ENCODE results near the gene ANK3. TPM values are rescaled to one million over a fixed set of nuclear protein-coding genes. Genes with fewer than 3 reads are reported as not detected.
A peak's percentile ranks its signal among the peaks of the same experiment; 100 is the strongest.

The ANK3 gene
- total and polyA plus RNA-seq, 5 experiments from 2014 or later: 1.2 to 9.0 (median 1.6) TPM

DNA sequence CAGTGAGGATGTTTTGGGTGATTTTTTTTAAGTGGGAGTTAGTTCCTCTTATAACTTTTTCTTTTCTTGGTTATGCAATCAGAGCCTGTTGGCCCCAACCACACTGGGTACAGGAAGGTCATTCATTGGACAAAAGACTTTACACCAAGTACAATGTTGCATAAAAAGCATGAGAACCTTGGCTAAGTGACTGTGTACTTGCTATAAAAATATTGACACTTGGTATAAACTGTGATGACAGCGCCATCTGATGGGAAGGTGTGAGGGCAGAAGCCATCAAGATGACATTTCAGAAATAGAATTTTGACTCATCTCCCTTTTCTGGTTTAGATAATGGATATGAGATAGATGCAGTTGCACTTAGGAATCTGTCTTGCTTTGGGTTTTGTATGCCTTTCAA lies 357.0 kb downstream of the ANK3 start:
- ATAC-seq (no peak), DNase-seq (peak in 7 of 10 donors; percentile 11 to 65 (median 21))
- Mint-ChIP-seq H3K27ac (no peak overlapping the region), H3K36me3 (no peaks in the 10 kb centered on the region), H3K9me3 (no peaks in the 10 kb centered on the region), H3K4me1 (peaks cover 0 to 10% (median 0%) of the 10 kb centered on the region in 4 donors), H3K27me3 (peaks cover 0 to 5% (median 0%) of the 10 kb centered on the region in 5 donors), H3K4me3 (no peak overlapping the region)
- POLR2A ChIA-PET: no interaction called here

GRCh38 chr10:60031664-60032063 lies 358.0 kb downstream of the ANK3 start:
- no peaks in the 10 kb centered on the region for H3K36me3 Mint-ChIP-seq
- no peak overlapping the region for H3K4me3 Mint-ChIP-seq
- H3K27ac Mint-ChIP-seq: peak overlapping the region in 2 of 10 donors; percentile 32 to 34
- POLR2A ChIA-PET: interaction anchor here (0.6 kb wide), 1 partner anchor 50 kb away, joined by 3 read pairs; no protein-coding TSS in a partner anchor
- no peaks in the 10 kb centered on the region for H3K27me3 Mint-ChIP-seq
- peaks cover 0 to 10% (median 0%) of the 10 kb centered on the region in 4 donors for H3K4me1 Mint-ChIP-seq
- ATAC-seq (no peak), DNase-seq (no peak)
- no peaks in the 10 kb centered on the region for H3K9me3 Mint-ChIP-seq

DNA sequence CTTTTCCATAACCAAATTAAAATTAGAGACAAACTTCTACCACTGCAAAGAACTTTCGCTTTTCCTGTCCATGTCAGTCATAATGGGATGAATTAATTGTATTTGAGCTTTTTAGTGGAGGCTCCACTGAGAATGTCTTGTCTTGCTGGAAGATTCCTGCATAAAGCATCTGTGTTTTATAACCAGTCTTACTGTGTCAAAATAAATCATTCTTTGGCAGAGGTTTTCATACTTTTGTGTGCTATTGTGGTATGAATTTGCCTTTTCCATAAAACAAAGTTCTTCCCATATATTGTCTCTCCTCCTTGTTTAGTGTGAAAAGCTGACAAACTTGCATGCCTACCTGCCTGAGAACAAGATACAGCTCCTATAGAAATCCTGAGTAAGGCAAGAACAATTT lies 358.5 kb downstream of the ANK3 start:
- H3K9me3 Mint-ChIP-seq: no peaks in the 10 kb centered on the region
- ATAC-seq (no peak), DNase-seq (no peak)
- no peaks in the 10 kb centered on the region for H3K36me3 Mint-ChIP-seq
- no peak overlapping the region for H3K27ac Mint-ChIP-seq
- H3K4me3 Mint-ChIP-seq: no peak overlapping the region
- peaks cover 0 to 10% (median 0%) of the 10 kb centered on the region in 4 donors for H3K4me1 Mint-ChIP-seq
- POLR2A ChIA-PET: no interaction called here
- no peaks in the 10 kb centered on the region for H3K27me3 Mint-ChIP-seq

GRCh38 chr10:60029475-60029874 lies 360.2 kb downstream of the ANK3 start:
- no peak for DNase-seq
- POLR2A ChIA-PET: no interaction called here
- Mint-ChIP-seq H3K27me3 (no peaks in the 10 kb centered on the region), H3K27ac (no peak overlapping the region), H3K36me3 (no peaks in the 10 kb centered on the region), H3K9me3 (no peaks in the 10 kb centered on the region), H3K4me3 (no peak overlapping the region), H3K4me1 (peaks cover 0 to 10% (median 0%) of the 10 kb centered on the region in 4 donors)
- no peak for ATAC-seq

DNA sequence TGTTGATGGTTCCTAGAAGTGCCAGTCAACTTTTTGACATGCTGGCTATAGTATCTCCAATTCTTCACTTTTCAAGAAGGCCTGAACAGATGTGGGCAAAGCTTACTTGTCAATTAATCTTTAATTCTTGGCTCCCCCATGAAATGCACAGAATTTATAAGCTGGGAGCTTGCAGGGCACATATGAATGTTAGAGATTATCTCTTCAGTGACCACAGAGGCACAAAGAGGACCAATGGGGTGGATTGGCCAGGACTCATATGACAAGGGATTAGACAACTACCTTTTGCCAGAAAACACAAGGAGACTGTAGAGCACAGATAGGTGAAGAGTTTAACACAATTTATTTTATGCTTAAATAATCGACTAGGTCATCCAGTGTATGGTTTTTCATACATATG lies 361.6 kb downstream of the ANK3 start:
- POLR2A ChIA-PET: no interaction called here
- no peaks in the 10 kb centered on the region for H3K27me3 Mint-ChIP-seq

GRCh38 chr10:60025279-60025678 lies 364.4 kb downstream of the ANK3 start:
- no peak for DNase-seq
- no peak for ATAC-seq
- H3K27me3 Mint-ChIP-seq: no peaks in the 10 kb centered on the region
- H3K9me3 Mint-ChIP-seq: no peaks in the 10 kb centered on the region
- POLR2A ChIA-PET: no interaction called here
- H3K36me3 Mint-ChIP-seq: no peaks in the 10 kb centered on the region
- no peak overlapping the region for H3K27ac Mint-ChIP-seq
- H3K4me1 Mint-ChIP-seq: no peaks in the 10 kb centered on the region
- H3K4me3 Mint-ChIP-seq: no peak overlapping the region

More for the DNA sequence above, 361.6 kb downstream of the ANK3 start:
- no peak overlapping the region for H3K4me3 Mint-ChIP-seq
- H3K27ac Mint-ChIP-seq: no peak overlapping the region
- no peaks in the 10 kb centered on the region for H3K36me3 Mint-ChIP-seq
- DNase-seq (no peak), ATAC-seq (no peak)
- no peaks in the 10 kb centered on the region for H3K9me3 Mint-ChIP-seq
- H3K4me1 Mint-ChIP-seq: peaks cover 0 to 10% (median 0%) of the 10 kb centered on the region in 4 donors

DNA sequence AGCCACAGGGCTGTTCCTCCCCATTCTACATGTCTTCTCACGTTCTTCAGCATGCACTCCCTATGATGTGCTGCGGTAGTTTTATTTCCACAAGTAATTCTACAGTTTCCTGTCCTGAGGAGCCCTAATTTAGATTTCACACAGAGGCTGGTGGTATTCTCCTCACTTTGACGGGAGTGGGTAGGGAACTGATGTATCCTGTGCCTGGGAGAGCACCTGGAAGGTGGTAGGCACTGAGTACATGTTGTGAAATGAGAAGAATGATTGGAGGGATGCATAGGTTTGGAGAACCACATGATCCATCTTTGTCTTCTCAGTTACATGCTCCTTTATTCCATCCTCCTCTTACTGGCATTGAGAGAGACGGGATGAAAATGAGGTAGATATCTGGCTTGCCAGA lies 365.2 kb downstream of the ANK3 start:
- Mint-ChIP-seq H3K27me3 (no peaks in the 10 kb centered on the region), H3K4me1 (no peaks in the 10 kb centered on the region), H3K4me3 (no peak overlapping the region), H3K9me3 (no peaks in the 10 kb centered on the region), H3K27ac (no peak overlapping the region), H3K36me3 (no peaks in the 10 kb centered on the region)
- POLR2A ChIA-PET: no interaction called here
- DNase-seq: no peak
- ATAC-seq: no peak

GRCh38 chr10:60023155-60023877 lies 366.4 kb downstream of the ANK3 start:
- no peak for ATAC-seq

DNA sequence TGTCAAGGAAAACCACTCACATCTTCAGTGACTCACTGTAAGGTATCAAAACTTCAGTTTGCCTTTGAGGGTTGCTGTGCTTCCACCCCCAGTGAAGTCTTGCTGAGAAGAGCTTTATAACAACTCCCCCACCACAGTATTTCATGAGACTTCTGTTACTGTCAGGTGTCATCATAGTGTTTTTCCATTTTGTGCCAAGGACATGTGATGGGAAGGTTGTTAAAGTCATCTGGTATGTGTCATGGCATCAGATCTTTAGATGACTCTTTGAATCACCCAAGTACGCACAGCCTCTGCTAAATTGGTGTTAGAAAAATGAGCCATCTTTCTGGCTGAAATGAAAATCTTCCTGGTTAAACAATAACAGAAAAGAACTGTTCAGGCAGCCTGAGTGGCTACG lies 368.3 kb downstream of the ANK3 start:
- no peaks in the 10 kb centered on the region for H3K36me3 Mint-ChIP-seq
- peaks cover 0 to 10% (median 7%) of the 10 kb centered on the region in 5 donors for H3K27me3 Mint-ChIP-seq
- no peak overlapping the region for H3K27ac Mint-ChIP-seq
- DNase-seq (no peak), ATAC-seq (no peak)
- POLR2A ChIA-PET: no interaction called here
- no peaks in the 10 kb centered on the region for H3K9me3 Mint-ChIP-seq
- H3K4me3 Mint-ChIP-seq: no peak overlapping the region
- no peaks in the 10 kb centered on the region for H3K4me1 Mint-ChIP-seq

More at GRCh38 chr10:60023155-60023877, 366.4 kb downstream of the ANK3 start:
- Mint-ChIP-seq H3K9me3 (no peaks in the 10 kb centered on the region), H3K4me1 (no peaks in the 10 kb centered on the region), H3K27me3 (peaks cover 0 to 5% (median 0%) of the 10 kb centered on the region in 5 donors), H3K27ac (no peak overlapping the region), H3K4me3 (no peak overlapping the region), H3K36me3 (no peaks in the 10 kb centered on the region)
- no peak for DNase-seq
- POLR2A ChIA-PET: no interaction called here

- POLR2A ChIA-PET: no interaction called here
Observed at GRCh38 chr10:60016794-60017193, 372.9 kb downstream of the ANK3 start.

GRCh38 chr10:60009710-60010383 lies 379.8 kb downstream of the ANK3 start:
- no peaks in the 10 kb centered on the region for H3K36me3 Mint-ChIP-seq
- H3K27ac Mint-ChIP-seq: no peak overlapping the region
- peaks cover 2 to 10% (median 7%) of the 10 kb centered on the region in 5 donors for H3K27me3 Mint-ChIP-seq
- no peak for ATAC-seq
- DNase-seq: no peak
- no peak overlapping the region for H3K4me3 Mint-ChIP-seq
- no peaks in the 10 kb centered on the region for H3K9me3 Mint-ChIP-seq
- POLR2A ChIA-PET: no interaction called here
- no peaks in the 10 kb centered on the region for H3K4me1 Mint-ChIP-seq

More at GRCh38 chr10:60016794-60017193, 372.9 kb downstream of the ANK3 start:
- DNase-seq (no peak), ATAC-seq (no peak)
- Mint-ChIP-seq H3K27me3 (peaks cover 2 to 19% (median 14%) of the 10 kb centered on the region in 5 donors), H3K36me3 (peaks cover 0 to 5% (median 0%) of the 10 kb centered on the region in 3 donors), H3K27ac (no peak overlapping the region), H3K9me3 (no peaks in the 10 kb centered on the region), H3K4me1 (no peaks in the 10 kb centered on the region), H3K4me3 (no peak overlapping the region)

GRCh38 chr10:60009276-60009675 lies 380.4 kb downstream of the ANK3 start:
- Mint-ChIP-seq H3K27me3 (peaks cover 2 to 10% (median 7%) of the 10 kb centered on the region in 5 donors), H3K4me3 (no peak overlapping the region), H3K36me3 (no peaks in the 10 kb centered on the region), H3K27ac (no peak overlapping the region), H3K4me1 (no peaks in the 10 kb centered on the region), H3K9me3 (no peaks in the 10 kb centered on the region)
- ATAC-seq (no peak), DNase-seq (no peak)
- POLR2A ChIA-PET: no interaction called here

- DNase-seq: no peak
- Mint-ChIP-seq H3K36me3 (no peaks in the 10 kb centered on the region), H3K27ac (no peak overlapping the region)
Observed at GRCh38 chr10:60008816-60009215, 380.9 kb downstream of the ANK3 start.

More at GRCh38 chr10:60008816-60009215, 380.9 kb downstream of the ANK3 start:
- POLR2A ChIA-PET: no interaction called here
- H3K9me3 Mint-ChIP-seq: no peaks in the 10 kb centered on the region
- peaks cover 2 to 10% (median 7%) of the 10 kb centered on the region in 5 donors for H3K27me3 Mint-ChIP-seq
- H3K4me3 Mint-ChIP-seq: no peak overlapping the region
- H3K4me1 Mint-ChIP-seq: no peaks in the 10 kb centered on the region
- no peak for ATAC-seq
